CD4-positive, alpha-beta T cell treated with Interleukin-21 for 1 hour (primary cell): ENCODE results near the gene NAA16.

Experiments used
- DNase-seq: peaks from one replicate; pipeline ENCODE4 v3.0.0-alpha.2; 2020

The NAA16 gene

GRCh38 chr13:41361491-41361890 is 50.4 kb downstream of the NAA16 start:
- DNase-seq, result no peak

- no peak for DNase-seq
Measured at GRCh38 chr13:41364043-41364442, 53.0 kb downstream of the NAA16 start.

- DNase-seq, result no peak
Measured at GRCh38 chr13:41365631-41366030, 54.6 kb downstream of the NAA16 start.

GRCh38 chr13:41370736-41371135 is 59.7 kb downstream of the NAA16 start:
- DNase-seq, result no peak

GRCh38 chr13:41377446-41377845 is 66.4 kb downstream of the NAA16 start:
- no peak for DNase-seq

GRCh38 chr13:41382431-41382830 is 71.4 kb downstream of the NAA16 start:
- DNase-seq, result no peak

- no peak for DNase-seq
Measured at GRCh38 chr13:41383386-41383785, 72.3 kb downstream of the NAA16 start.

GRCh38 chr13:41384749-41385503 is 73.9 kb downstream of the NAA16 start:
- DNase-seq, result peak; percentile 7

- DNase-seq, result no peak
Measured at GRCh38 chr13:41386211-41386610, 75.1 kb downstream of the NAA16 start.

- no peak for DNase-seq
Measured at GRCh38 chr13:41387576-41387975, 76.5 kb downstream of the NAA16 start.

- DNase-seq, result no peak
Measured at GRCh38 chr13:41388143-41388881, 77.2 kb downstream of the NAA16 start.

GRCh38 chr13:41389580-41389979 is 78.5 kb downstream of the NAA16 start:
- no peak for DNase-seq

- no peak for DNase-seq
Measured at GRCh38 chr13:41394166-41394565, 83.1 kb downstream of the NAA16 start.

GRCh38 chr13:41398494-41399170 is 87.6 kb downstream of the NAA16 start:
- no peak for DNase-seq

GRCh38 chr13:41401366-41401765 is 90.3 kb downstream of the NAA16 start:
- no peak for DNase-seq

GRCh38 chr13:41402691-41403511 is 91.8 kb downstream of the NAA16 start:
- DNase-seq, result no peak

- DNase-seq, result no peak
Measured at GRCh38 chr13:41403983-41404382, 92.9 kb downstream of the NAA16 start.

- DNase-seq, result no peak
Measured at GRCh38 chr13:41405367-41405766, 94.3 kb downstream of the NAA16 start.

- DNase-seq, result no peak
Measured at GRCh38 chr13:41407380-41407779, 96.3 kb downstream of the NAA16 start.

- DNase-seq, result no peak
Measured at GRCh38 chr13:41408121-41408520, 97.1 kb downstream of the NAA16 start.

GRCh38 chr13:41408746-41409145 is 97.7 kb downstream of the NAA16 start:
- no peak for DNase-seq

- no peak for DNase-seq
Measured at GRCh38 chr13:41409611-41410010, 98.5 kb downstream of the NAA16 start.

GRCh38 chr13:41411060-41411459 is 100.0 kb downstream of the NAA16 start:
- DNase-seq, result no peak
